HG02938 (cell line): ENCODE data around the gene DSCAML1.

Experiments
- ATAC-seq: cut with Tn5 transposase; IDR thresholded peaks from one replicate; pipeline ENCODE4 v1.9.1; 2021; ENCODE audit warnings: mild to moderate bottlenecking, moderate library complexity; ENCODE audit not compliant: unreplicated experiment

The DSCAML1 gene

GRCh38 chr11:117670924-117671323, 126.1 kb downstream of the DSCAML1 start:
- no peak for ATAC-seq

- ATAC-seq: no peak
Observed at GRCh38 chr11:117670443-117670842, 126.6 kb downstream of the DSCAML1 start.

GRCh38 chr11:117669616-117670015, 127.4 kb downstream of the DSCAML1 start:
- ATAC-seq: no peak

GRCh38 chr11:117669062-117669461, 128.0 kb downstream of the DSCAML1 start:
- no peak for ATAC-seq

GRCh38 chr11:117668321-117668751, 128.7 kb downstream of the DSCAML1 start:
- no peak for ATAC-seq

GRCh38 chr11:117664897-117665296, 132.1 kb downstream of the DSCAML1 start:
- ATAC-seq: no peak

- no peak for ATAC-seq
Observed at GRCh38 chr11:117663821-117664220, 133.2 kb downstream of the DSCAML1 start.

- ATAC-seq: no peak
Observed at GRCh38 chr11:117663414-117663813, 133.6 kb downstream of the DSCAML1 start.

- ATAC-seq: no peak
Observed at GRCh38 chr11:117662671-117663269, 134.2 kb downstream of the DSCAML1 start.

GRCh38 chr11:117662255-117662654, 134.8 kb downstream of the DSCAML1 start:
- no peak for ATAC-seq

- no peak for ATAC-seq
Observed at GRCh38 chr11:117658809-117659208, 138.2 kb downstream of the DSCAML1 start.

- no peak for ATAC-seq
Observed at GRCh38 chr11:117657794-117658193, 139.2 kb downstream of the DSCAML1 start.

- no peak for ATAC-seq
Observed at GRCh38 chr11:117654281-117655255, 142.4 kb downstream of the DSCAML1 start.

- ATAC-seq: no peak
Observed at GRCh38 chr11:117652521-117652920, 144.5 kb downstream of the DSCAML1 start.

GRCh38 chr11:117649296-117650055, 147.5 kb downstream of the DSCAML1 start:
- ATAC-seq: no peak

GRCh38 chr11:117647872-117648271, 149.1 kb downstream of the DSCAML1 start:
- ATAC-seq: no peak

GRCh38 chr11:117647207-117647606, 149.8 kb downstream of the DSCAML1 start:
- no peak for ATAC-seq

GRCh38 chr11:117646411-117646810, 150.6 kb downstream of the DSCAML1 start:
- ATAC-seq: no peak

GRCh38 chr11:117644403-117645155, 152.4 kb downstream of the DSCAML1 start:
- no peak for ATAC-seq

- no peak for ATAC-seq
Observed at GRCh38 chr11:117643606-117644300, 153.3 kb downstream of the DSCAML1 start.
